GM21381 (cell line): ENCODE data around the gene LIX1L.

Source experiments
- ATAC-seq: cut with Tn5 transposase; IDR thresholded peaks from one replicate; pipeline ENCODE4 v1.9.1; 2021; ENCODE audit warnings: mild to moderate bottlenecking, moderate library complexity; ENCODE audit not compliant: unreplicated experiment

LIX1L gene

GRCh38 chr1:145985502-145986439 is 28.0 kb upstream of the LIX1L start:
- no peak for ATAC-seq

GRCh38 chr1:145985129-145985501 is 27.3 kb upstream of the LIX1L start:
- no peak for ATAC-seq

DNA sequence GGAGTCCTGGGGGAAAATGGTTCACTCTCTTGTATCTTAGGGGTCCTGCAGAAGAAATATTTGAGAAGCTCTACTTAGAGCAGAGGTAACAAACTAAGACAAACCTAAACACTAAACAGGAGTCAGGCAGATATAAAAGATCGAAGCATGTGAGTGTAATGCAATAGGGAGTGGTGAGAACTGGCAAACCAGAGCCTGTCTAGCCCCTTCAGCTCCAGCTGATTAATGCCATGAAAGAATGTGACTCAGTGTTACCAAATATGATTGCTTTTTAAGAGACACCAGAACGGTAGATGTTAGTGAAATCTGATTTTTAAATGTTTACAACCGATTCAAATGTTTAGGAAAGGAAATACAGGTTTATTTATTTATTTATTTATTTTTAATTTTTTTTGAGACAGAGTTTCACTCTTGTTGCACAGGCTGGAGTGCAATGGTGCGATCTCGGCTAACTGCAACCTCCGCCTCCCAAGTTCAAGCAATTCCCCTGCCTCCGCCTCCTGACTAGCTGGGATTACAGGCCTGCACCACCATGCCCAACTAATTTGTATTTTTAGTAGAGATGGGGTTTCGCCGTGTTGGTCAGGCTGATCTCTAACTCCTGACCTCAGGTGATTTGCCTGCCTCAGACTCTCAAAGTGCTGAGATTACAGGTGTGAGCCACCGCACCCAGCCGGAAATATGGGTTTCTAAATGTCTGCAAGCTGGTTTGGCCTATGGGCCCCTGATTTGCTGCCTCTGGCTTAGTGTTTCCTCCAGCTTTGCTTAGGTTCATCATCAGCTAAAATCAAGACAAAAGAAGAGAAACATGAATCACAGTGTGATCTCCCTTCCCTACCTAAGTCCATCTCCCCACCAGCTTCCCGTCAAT is 26.4 kb upstream of the LIX1L start:
- ATAC-seq = no peak

DNA sequence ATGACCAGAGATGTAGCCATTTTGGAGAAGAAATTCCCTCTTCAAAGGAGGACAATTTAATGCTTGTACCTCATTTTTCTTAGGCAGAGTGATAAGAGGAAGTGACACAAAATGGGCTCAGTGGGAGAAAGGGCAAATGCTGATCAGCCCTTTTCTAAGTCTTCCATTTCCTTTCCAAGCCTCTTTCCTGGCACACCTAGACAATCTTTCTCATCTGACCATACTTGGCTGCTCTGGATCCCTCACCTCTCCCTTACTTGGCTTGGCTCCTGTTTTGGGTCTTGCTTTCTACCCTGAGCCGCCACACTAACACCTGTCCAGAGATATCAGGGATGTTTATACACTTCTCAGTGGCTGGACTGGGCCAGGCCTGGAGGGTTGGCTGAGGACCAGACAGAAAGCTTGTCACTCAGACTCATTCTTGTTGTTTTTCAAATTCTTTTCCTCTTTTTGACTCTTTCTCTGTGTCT is 25.4 kb upstream of the LIX1L start:
- ATAC-seq = no peak

DNA sequence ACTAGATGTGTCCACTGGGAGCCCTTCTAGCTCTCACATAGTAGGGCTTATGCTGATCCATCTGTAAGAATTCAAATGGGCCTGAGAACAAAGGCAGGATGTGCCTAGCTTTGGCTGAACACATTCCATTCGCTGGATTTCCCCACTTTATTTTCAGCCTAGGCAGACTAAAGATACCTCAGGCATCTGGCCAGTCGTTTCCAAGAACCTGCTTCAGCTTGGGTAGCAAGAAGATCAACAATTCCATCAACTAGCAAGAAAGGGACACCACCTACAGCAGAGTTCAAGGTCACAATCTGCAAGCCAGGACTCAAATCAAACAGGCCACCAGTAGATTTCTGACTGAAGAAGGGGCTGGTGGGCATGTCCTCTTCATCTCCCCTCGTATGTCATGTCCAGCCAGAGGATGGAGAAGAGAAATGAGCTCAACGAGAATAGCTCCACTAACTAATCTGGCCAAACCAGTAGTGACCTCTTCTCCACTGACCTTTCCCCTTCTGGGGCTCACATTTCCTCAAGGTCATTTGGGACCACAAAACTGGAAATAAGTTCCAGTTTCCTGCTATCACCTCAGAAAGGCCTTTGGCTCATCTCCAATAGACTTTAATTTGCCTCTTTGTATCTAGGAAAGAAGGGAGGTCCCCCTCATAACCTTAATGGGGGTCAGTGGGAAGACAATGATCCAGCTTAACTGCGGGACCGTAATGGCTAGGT is 24.4 kb upstream of the LIX1L start:
- no peak for ATAC-seq

DNA sequence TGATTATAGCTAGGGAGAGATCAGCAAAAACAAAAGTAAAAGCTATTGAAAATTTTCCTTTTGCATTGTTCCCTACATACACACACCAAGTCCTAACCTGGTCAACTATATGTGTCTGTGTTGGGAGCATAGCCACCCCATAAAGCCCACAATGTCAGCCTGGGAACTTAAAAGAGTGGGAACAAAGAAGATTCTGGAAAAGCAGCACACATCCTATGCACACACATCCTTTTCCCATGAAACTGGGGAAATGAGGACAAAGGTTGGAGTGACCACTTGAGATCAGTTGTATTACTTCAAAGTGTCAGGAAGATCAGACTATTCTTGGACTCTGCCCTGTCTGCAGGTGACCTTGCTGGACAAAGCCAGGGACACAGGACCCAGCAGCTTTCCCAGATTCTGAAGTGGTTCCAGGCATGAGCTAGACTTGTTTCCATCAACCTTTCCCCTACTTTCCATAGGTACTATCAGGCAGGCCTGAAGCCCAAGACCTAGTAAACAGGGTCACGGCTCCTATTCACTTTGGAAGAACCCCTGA is 22.7 kb upstream of the LIX1L start:
- ATAC-seq = no peak

DNA sequence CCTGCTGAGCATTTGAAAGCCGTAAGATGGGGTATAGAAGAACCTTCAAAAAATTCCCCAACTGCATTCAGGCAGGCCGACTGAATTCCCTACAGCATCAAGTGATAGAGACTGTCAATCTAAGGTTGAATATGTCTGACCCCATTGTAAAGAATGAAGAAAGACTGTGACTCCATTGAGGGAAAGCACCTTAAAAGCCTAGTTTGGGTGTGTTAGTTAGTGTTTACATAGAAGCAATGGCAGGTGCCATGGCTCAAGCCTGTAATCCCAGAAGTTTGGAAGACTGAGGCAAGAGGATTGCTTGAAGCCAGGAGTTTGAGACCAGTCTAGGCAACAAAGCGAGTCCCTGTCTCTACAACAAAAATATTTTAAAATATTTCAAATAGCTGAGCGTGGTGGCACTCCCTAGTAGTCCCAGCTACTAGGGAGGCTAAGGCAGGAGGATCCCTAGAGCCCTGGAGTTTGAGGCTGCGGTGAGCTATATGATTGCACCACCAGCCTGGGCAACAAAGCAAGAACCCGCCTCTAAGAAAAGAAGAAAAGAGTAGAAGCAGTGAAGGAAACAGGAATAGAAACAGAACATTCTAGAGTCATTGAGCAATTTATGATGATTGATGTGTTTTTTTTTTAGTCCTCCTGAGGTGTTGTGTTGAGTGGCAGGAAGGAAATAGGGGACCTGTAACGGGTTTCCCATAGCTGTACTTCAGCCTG is 22.1 kb upstream of the LIX1L start:
- ATAC-seq = peak; percentile 10

DNA sequence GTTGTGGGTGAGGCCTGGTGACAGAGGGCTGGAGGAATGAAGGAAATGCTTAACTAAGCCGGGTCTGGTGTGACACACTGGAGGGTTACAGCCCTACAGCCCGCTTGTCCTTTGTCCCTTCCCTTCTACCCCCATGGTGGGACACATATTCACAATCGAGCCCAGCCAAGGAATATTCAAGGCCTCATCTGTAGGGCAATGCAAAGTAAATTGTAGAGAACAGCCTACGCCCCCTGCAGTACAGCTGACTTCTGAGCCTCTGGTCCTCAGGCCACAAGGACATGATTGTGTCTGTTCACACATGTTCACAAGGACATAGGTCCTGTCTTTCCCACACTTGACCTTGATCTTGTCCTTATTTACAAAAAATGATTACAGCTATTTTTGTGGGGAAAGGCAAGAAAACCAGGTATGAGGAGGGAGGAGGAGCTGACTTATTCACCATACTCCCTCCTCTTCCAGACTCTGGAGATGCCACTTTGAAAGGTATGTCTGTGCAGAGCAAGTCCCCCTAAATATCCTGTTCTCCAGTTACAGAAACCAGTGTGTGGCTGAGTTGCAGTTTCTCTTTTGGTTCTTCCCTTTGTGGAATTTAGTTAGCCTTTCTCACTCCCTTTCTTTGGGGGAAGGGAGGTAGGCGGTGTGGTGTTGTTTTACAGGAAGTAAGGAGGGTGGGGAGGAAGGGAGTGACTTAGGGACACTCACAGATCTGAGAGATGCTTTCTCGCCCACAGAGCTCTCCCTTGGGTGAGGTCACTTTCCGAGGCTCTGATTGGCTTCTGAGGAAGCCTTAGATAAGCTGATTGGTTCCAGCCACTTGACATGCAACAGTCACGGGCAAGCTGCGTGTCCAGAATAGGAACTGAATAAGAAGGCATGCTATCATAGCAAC is 21.3 kb upstream of the LIX1L start:
- ATAC-seq = peak; percentile 84

DNA sequence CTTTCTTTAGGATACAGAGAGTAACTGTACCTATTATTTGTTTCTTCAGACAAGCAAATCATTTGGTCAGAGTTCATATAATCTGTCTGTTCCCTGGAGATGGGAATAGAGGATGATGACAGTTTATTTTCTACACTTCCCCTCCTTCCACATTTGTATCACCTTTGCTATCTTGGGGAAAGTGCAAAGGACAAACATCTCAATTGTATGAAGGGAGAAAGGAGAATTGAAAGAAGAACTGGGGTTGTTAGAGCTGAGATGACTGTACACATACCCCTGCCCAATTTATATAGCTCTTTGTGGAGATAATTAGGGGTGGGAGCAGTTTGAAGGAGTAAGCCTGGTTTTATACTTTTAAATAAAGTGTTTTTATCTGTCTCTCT is 20.6 kb upstream of the LIX1L start:
- no peak for ATAC-seq

DNA sequence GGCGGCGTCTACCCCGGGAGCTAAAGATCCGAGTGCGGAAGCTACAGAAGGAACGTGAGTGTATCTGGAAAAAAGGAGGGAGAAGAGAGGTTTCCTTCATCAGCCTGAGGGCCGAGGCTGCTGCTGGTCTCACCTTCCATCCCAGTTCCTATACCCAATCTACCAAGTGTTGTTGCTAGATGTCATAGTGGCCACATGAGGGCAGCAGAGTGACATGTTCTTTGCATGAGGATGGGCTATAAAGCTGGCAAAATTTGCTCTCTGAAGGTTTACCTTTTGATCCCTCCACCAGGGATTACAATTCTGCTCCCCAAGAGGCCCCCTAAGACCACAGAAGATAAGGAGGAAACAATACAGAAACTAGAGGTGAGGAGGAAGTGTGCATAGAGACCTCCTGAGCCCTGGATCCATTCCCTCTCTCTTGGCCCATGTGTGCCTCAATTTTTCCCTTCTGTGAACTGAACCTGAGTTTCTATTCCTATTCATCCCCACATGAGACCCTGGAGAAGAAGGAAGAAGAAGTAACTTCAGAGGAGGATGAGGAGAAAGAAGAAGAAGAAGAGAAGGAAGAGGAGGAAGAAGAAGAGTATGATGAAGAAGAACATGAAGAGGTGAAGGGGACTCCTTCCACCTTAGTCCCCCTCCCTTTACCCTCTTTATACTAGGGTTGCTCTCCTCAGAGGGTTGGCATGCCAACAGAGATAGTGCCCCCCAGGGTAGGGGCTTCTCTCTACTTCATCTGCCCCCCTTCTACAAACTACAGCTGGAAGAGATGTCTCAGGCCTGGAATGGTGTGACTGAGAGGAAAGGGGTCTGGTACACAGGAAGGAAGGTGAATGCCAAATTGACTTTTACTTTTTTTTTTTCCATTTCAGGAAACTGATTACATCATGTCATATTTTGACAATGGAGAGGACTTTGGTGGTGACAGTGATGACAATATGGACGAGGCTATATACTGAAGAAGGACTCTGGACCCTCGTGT is 20.0 kb upstream of the LIX1L start:
- ATAC-seq = no peak

GRCh38 chr1:145977016-145977415 is 19.2 kb upstream of the LIX1L start:
- ATAC-seq = no peak

GRCh38 chr1:145975216-145975615 is 17.4 kb upstream of the LIX1L start:
- no peak for ATAC-seq

DNA sequence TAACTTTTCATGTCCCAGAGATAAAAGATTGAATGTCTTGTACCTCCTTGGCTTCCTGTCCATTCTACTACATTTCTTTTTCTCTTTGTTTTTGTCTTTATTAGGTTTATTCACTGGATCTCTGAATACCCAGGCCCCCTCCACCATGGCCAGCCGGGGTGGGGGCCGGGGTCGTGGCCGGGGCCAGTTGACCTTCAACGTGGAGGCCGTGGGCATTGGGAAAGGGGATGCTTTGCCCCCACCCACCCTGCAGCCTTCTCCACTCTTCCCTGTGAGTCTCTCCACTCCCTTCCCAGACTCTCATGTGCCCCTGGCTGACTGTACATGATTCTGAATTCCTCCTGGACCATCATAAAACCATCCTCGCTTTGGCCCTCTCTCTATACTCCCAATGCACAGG is 16.9 kb upstream of the LIX1L start:
- no peak for ATAC-seq

GRCh38 chr1:145972580-145972979 is 14.8 kb upstream of the LIX1L start:
- ATAC-seq = no peak

DNA sequence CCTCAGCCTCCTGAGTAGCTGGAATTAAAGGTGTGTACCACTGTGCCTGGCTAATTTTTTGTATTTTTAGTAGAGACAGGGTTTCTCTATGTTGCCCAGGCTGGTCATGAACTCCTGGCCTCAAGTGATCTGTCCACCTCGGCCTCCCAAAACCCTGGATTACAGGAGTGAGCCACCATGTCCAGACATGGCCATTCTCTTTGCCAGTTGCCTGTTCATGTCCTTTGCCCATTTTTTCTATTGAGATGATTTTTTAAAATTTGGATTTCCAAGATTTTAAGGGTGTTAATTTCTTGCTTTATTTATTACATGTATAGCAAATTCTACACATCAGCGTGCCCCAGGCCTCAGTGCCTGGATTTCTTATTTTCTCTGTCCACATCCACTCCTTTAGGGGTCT is 9.5 kb upstream of the LIX1L start:
- ATAC-seq = no peak

DNA sequence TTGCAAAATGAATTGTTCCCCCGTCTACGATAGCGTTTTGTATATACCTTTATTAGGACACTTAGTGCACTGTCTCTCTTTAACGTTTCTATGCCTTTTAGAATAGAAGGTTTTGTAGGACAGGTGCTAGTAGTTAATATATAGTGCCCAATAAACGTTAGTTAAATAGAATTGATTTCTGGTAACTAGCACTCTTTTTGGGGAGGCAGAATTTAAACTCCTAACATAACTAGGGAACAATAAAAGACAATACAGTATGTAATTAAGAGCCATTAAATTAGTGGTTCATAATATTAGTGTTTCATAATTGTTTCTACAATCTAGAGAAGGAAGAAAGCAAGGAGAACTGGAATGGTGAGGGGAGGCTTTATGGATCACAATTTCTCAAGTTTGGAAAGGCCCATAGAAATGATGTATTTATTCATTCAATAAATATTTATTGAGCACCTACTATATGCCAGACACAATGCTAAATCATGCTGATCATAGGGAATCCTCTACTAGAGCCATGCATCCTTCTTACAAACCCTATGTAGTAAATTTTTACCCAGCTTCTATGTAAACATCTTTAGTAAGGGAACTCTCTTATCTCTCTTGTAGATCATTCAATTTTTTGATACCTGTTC is 7.4 kb upstream of the LIX1L start:
- ATAC-seq = no peak

DNA sequence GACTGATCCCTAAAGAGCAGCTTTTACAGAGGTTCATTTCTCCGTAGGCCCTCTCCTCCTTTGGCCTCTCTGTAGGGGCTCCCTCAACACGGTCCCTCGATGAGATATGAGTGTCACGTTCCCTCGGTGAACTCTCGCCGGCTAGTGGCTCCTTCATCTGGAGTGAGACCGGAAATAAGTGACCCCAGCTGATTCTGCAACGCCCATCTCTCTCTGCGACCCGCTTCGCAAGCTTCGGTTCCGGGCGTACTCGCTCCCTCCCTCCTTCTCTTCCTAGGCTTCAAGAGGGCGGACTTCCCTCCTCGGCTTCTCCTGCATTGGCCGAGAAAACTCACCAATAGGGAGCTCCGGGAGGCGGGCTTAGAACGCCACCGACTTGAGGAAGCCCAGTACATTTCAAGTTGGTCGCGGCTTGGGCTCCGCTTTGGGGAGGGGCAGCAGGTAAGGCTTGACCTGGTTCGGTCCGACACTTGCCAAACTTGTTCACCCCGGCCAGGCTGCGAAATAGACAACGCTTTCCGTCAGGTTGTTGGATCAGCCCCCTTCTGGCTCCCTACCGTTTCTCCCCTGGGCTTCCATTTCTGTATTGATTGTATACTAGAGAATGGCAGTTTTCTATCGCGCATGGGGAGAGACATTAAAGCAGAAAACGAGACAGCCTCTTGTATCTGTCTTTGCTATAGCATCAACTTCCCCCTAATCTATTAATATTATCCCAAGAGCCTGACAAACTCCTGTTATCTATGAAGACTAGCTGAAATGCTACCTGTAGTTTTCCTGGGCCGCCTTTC is 6.7 kb upstream of the LIX1L start, which contains the start of the genes ANKRD34A and POLR3GL:
ANKRD34A (minus strand) TSS at position 248 of the 791 bp plus-strand sequence. CDS start 2,816 bp downstream, outside the sequence.
POLR3GL (plus strand) TSS at position 363 of the 791 bp plus-strand sequence. CDS start 10,176 bp downstream, outside the sequence.
- ATAC-seq = peak; percentile 88
